Keratinocyte (primary cell): ENCODE results near the gene ITGB4. TPM values are rescaled to one million over a fixed set of nuclear protein-coding genes. Genes with fewer than 3 reads are reported as not detected.

Source experiments
- DNase-seq: peaks from one replicate; pipeline ENCODE4 v3.0.0-alpha.2; 2011; ENCODE audit warnings: low read depth, missing footprints, low spot score
- FAIRE-seq: peaks from 2 replicates; lab custom pipeline; 2011; peaks lifted over from hg19 to GRCh38; lab: Jason Lieb, UNC
- H2AFZ ChIP-seq: 2 replicates; pipeline ENCODE4 v1.6.0; 2012; ENCODE audit warnings: low read length, control low read depth, inconsistent platforms; ENCODE audit not compliant: control insufficient read depth
- H3K27ac ChIP-seq: 2 replicates; pipeline ENCODE4 v1.5.1; 2011; ENCODE audit warnings: low read length; ENCODE audit not compliant: control insufficient read depth, insufficient read depth
- H3K27me3 ChIP-seq: 3 replicates; pipeline ENCODE4 v1.6.0; 2011; ENCODE audit warnings: low read length; ENCODE audit not compliant: control insufficient read depth, insufficient read depth; ENCODE audit errors: extremely low read depth
- H3K36me3 ChIP-seq, 2 experiments: 2 replicates in 1 of 2; 3 replicates in 1 of 2; pipeline ENCODE4 v1.5.1; 2011; ENCODE audit warnings: low read length in 2 of 2, mild to moderate bottlenecking in 1 of 2; ENCODE audit not compliant: control insufficient read depth in 2 of 2, insufficient read depth in 2 of 2; ENCODE audit errors: extremely low read depth in 1 of 2
- H3K4me1 ChIP-seq: 3 replicates; pipeline ENCODE4 v1.5.1; 2011; ENCODE audit warnings: low read length; ENCODE audit not compliant: control insufficient read depth, insufficient read depth; ENCODE audit errors: extremely low read depth
- H3K4me2 ChIP-seq: 3 replicates; pipeline ENCODE4 v1.6.0; 2011; ENCODE audit warnings: low read depth, low read length; ENCODE audit not compliant: control insufficient read depth, insufficient read depth; ENCODE audit errors: extremely low read depth
- H3K4me3 ChIP-seq, 3 experiments: fragments of 200-600 bp in 1 of 3; sonication (generic) in 1 of 3; 2 replicates in 2 of 3; 3 replicates in 1 of 3; pipeline ENCODE4 v1.5.1; 2011 to 2016; ENCODE audit warnings: low read length in 3 of 3, mild to moderate bottlenecking in 3 of 3, control low read depth in 2 of 3, inconsistent platforms in 1 of 3, low read depth in 1 of 3, mixed read lengths in 1 of 3, mixed run types in 1 of 3, moderate library complexity in 1 of 3; ENCODE audit not compliant: control insufficient read depth in 2 of 3, insufficient read depth in 2 of 3; ENCODE audit errors: extremely low read depth in 1 of 3
- H3K79me2 ChIP-seq: 2 replicates; pipeline ENCODE4 v1.6.0; 2012; ENCODE audit warnings: low read length; ENCODE audit not compliant: control insufficient read depth, insufficient read depth
- H3K9ac ChIP-seq: 3 replicates; pipeline ENCODE4 v1.6.0; 2011; ENCODE audit warnings: low read length; ENCODE audit not compliant: control insufficient read depth, insufficient read depth; ENCODE audit errors: extremely low read depth
- H3K9me1 ChIP-seq: 3 replicates; pipeline ENCODE4 v1.6.0; 2011; ENCODE audit warnings: low read length; ENCODE audit not compliant: control insufficient read depth, insufficient read depth; ENCODE audit errors: extremely low read depth
- H3K9me3 ChIP-seq: 2 replicates; pipeline ENCODE4 v1.5.1; 2012; ENCODE audit warnings: low read depth, low read length; ENCODE audit not compliant: control insufficient read depth
- H4K20me1 ChIP-seq: 3 replicates; pipeline ENCODE4 v1.6.0; 2011; ENCODE audit warnings: low read length; ENCODE audit not compliant: control insufficient read depth, insufficient read depth; ENCODE audit errors: extremely low read depth
- EZH2 ChIP-seq: IDR thresholded peaks from one replicate; pipeline ENCODE4 v1.6.1; 2012; ENCODE audit warnings: inconsistent platforms, mild to moderate bottlenecking, low read length, moderate library complexity
- dilution Hi-C: fragments of 300-500 bp; cut with MboI; formaldehyde crosslinking; loops from one replicate; pipeline ENCODE4 v1.7.0; 2020; ENCODE audit warnings: low sequenced_read_pairs; ENCODE audit not compliant: extremely low pct_ligation_motif_present
- polyA plus RNA-seq, 5 experiments: library from polyadenylated mRNA; depleted of rRNA in 3 of 5; stranded (reverse) in 3 of 5; stranded (forward) in 1 of 5; unstranded in 1 of 5; fragments of >200 nt; gene quantifications; 1 replicate in 1 of 5; 2 replicates in 3 of 5; 3 replicates in 1 of 5; pipeline versions ENCODE4 v1.2.1 to v1.2.3, GENCODE V29; 2011 to 2012; ENCODE audit warnings: missing spikeins in 2 of 5, low read depth in 1 of 5, low replicate concordance in 1 of 5
- TF ChIP-seq, protein P1 (sequence below), 3 experiments: IDR thresholded peaks in 1 of 3; conservative IDR thresholded peaks in 1 of 3; optimal IDR thresholded peaks in 1 of 3; 2 replicates in 2 of 3; 3 replicates in 1 of 3; pipeline versions ENCODE3 to v1.5.1; 2011; ENCODE audit warnings: low read length in 3 of 3, mild to moderate bottlenecking in 3 of 3, moderate library complexity in 2 of 3, control low read depth in 1 of 3, inconsistent platforms in 1 of 3; ENCODE audit not compliant: insufficient read depth in 2 of 3; ENCODE audit errors: extremely low read depth in 1 of 3

Gene ITGB4
- polyA plus RNA-seq, 1 donor (not counting 4 experiments of a cell fraction or from before 2014, with no cell fraction given) = 761 TPM

DNA sequence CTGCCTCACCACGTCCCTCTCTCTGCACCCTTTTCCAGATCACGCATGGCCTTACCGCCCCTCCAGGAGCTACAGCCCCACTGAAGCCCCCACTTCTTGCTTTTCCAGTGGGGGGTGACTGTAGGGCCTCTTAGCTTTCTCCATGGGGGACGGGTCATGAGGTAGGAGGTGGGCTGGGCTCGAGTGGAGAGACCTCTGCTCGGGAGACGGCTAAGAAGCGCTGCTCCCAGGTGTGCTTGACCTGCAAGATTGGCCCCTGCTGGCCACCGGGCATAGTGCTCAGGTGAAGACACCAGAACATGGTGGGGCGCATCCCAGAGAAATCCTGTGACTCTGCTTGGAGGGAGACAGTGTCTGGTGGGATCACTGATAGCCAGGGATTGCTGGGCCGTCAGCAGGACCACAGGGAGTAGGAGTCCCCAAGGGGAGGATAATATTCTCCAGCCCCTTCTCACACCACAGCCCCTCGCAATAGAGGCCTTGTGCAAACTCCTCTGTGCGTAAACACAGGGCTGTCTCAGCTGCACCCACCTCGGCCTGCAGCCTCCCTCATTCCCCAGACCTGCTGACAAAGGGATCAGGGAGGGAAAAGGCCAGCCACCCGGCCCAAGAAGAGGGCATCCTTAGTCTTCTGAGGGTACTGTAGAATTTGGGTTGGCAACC is 52.7 kb downstream of the ITGB4 start:
- TF ChIP-seq, protein P1, sequence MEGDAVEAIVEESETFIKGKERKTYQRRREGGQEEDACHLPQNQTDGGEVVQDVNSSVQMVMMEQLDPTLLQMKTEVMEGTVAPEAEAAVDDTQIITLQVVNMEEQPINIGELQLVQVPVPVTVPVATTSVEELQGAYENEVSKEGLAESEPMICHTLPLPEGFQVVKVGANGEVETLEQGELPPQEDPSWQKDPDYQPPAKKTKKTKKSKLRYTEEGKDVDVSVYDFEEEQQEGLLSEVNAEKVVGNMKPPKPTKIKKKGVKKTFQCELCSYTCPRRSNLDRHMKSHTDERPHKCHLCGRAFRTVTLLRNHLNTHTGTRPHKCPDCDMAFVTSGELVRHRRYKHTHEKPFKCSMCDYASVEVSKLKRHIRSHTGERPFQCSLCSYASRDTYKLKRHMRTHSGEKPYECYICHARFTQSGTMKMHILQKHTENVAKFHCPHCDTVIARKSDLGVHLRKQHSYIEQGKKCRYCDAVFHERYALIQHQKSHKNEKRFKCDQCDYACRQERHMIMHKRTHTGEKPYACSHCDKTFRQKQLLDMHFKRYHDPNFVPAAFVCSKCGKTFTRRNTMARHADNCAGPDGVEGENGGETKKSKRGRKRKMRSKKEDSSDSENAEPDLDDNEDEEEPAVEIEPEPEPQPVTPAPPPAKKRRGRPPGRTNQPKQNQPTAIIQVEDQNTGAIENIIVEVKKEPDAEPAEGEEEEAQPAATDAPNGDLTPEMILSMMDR (optimal IDR thresholded peaks at IDR 0.05 in 1 of 3, IDR thresholded peaks at IDR 0.05 in 1 of 3, conservative IDR thresholded peaks at IDR 0.05 in 1 of 3; ENCODE audit: extremely low read depth in 1 of 3, insufficient read depth in 2 of 3, low read length in 3 of 3) = peak; percentile 14 to 21 (median 18)
- TF ChIP-seq EZH2 = no peak
- no peak overlapping the region for H3K4me3 ChIP-seq
- DNase-seq = no peak
- H4K20me1 ChIP-seq = peaks cover 23% of the 10 kb centered on the region
- FAIRE-seq = no peak
- H3K36me3 ChIP-seq = peaks cover 4 to 13% of the 10 kb centered on the region in 2 experiments
- H3K27ac ChIP-seq = no peak overlapping the region
- no peaks in the 10 kb centered on the region for H3K9me3 ChIP-seq
- H3K27me3 ChIP-seq = no peaks in the 10 kb centered on the region
- no peak overlapping the region for H3K9ac ChIP-seq
- H3K4me1 ChIP-seq = peaks cover 11% of the 10 kb centered on the region
- no peak overlapping the region for H2AFZ ChIP-seq
- no peak overlapping the region for H3K4me2 ChIP-seq
- no peaks in the 10 kb centered on the region for H3K9me1 ChIP-seq
- dilution Hi-C loops = no loop called here
- peaks cover 10% of the 10 kb centered on the region for H3K79me2 ChIP-seq

DNA sequence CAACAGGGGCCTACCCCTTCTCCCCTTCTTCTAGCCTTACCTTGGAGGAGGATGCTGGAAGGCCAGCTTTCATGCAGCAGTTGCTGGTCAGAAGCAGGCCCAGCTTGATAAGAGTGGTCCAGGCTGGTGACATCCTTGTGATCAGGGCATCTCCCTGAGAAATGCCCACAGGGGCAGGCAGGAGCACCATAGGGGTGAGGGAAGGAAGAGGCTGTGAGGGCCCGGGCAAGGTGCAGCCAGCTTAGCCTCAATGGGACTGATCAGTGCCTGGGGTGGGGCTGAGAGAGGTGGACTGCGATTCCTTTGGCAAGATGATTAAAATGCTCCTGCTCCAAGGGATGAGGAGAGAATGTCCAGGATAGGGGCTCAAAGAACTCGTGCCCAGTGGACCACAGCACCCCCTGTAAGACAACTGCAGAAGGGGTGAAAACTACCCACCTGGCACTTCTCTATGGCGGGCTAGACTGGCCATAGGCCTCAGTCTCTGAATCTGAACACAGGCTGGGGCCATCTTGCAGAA is 53.3 kb downstream of the ITGB4 start:
- peaks cover 4 to 13% of the 10 kb centered on the region in 2 experiments for H3K36me3 ChIP-seq
- no peak overlapping the region for H3K4me2 ChIP-seq
- FAIRE-seq = no peak
- no peak overlapping the region for H3K27ac ChIP-seq
- H3K79me2 ChIP-seq = peaks cover 11% of the 10 kb centered on the region
- no peaks in the 10 kb centered on the region for H3K27me3 ChIP-seq
- no peaks in the 10 kb centered on the region for H3K9me1 ChIP-seq
- TF ChIP-seq EZH2 = no peak
- TF ChIP-seq, protein P1 (optimal IDR thresholded peaks at IDR 0.05 in 1 of 3, IDR thresholded peaks at IDR 0.05 in 1 of 3, conservative IDR thresholded peaks at IDR 0.05 in 1 of 3; ENCODE audit: extremely low read depth in 1 of 3, insufficient read depth in 2 of 3, low read length in 3 of 3) = no peak
- no peak for DNase-seq
- H3K9ac ChIP-seq = no peak overlapping the region
- peaks cover 24% of the 10 kb centered on the region for H4K20me1 ChIP-seq
- no peaks in the 10 kb centered on the region for H3K9me3 ChIP-seq
- no peak overlapping the region for H2AFZ ChIP-seq
- H3K4me3 ChIP-seq = no peak overlapping the region
- dilution Hi-C loops = no loop called here
- peaks cover 11% of the 10 kb centered on the region for H3K4me1 ChIP-seq
